Activated T-cell treated with anti-CD3 and anti-CD28 coated beads for 4 hours (primary cell): ENCODE results near the gene FOXK2.

Source experiments
- DNase-seq: peaks from one replicate; pipeline ENCODE4 v3.0.0-alpha.2; 2020

The FOXK2 gene

DNA sequence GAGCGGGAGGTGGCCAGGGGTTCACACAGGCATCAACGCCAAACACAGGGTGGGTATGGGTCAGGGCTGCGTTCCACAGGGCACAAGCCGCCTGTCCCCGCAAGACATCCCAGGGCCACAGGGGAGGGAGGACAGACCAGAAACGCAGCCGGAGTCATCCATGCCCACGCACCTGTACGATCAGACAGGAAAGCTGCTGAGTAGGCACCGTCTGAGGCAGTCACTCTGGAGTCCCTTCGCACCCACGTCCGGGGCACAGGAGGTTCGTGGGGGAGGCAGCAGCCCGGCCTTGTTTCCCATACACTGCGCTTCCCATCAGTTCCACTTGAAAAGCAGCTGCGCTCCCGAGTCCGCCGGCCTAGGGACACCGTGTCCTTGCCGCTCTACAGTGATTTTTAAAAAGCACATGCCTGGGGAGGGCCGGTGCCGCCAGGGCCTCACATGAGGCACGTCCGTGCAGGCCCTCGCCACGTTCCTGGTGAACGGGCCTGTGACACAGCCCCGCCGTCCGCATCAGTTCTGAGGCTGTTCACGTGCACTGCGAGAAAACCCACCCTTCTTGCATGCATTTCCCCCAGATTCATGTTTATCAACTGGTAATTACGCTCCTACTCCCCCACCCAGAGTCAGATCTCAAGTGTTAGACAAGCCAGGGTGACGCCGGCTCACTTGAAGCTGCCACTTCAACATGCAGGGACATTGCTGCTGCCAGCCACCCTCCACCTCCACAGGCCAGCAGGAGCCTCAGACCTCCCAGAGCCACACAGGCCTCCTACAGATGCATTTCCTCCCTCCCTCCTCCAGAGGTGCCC is 94.0 kb downstream of the FOXK2 start:
- no peak for DNase-seq

GRCh38 chr17:82614095-82614631 is 94.6 kb downstream of the FOXK2 start:
- no peak for DNase-seq

DNA sequence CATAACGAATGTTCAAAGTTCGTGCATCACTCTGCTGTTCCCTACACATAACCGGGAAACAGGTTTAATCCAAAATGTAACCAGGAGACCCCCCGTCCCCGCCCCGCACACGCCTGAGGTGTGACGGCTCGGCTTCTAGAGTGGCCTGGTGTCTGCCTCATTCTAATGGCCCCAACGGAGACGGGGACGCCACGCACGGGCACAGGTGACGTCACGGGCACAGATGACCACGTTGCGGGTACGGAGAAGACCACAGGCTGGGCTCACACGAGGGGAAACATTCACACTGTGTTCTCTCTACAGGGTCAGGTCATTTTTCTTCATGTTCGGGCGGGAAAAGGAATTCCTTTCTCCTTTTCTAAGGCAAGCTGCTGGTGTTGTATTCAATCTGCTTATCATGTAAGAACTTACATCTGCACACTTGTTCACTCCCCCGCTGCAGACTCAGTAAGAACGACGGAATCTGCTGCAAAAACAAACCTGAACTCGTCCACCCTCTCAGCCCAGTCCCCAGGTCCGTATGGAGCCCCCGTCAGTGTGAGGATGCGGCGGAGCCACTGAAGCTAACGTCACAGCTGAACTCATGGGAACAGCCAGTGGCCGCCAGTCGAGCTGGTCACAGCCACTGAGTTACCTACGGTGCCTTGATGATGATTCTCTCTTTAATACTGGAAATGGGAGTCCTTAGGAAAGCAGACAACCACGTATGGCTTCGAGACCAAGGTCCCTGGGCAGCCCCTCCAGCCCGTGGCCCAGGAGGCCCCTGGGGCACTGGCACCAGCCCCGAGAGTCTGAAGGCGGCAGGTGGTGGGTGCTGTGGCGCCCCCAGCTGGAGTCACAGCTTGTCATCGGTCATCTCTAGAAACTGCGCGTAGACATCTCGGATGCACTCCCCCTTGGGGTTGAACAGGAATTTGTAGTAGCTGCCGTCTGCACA is 95.8 kb downstream of the FOXK2 start:
- DNase-seq = no peak

DNA sequence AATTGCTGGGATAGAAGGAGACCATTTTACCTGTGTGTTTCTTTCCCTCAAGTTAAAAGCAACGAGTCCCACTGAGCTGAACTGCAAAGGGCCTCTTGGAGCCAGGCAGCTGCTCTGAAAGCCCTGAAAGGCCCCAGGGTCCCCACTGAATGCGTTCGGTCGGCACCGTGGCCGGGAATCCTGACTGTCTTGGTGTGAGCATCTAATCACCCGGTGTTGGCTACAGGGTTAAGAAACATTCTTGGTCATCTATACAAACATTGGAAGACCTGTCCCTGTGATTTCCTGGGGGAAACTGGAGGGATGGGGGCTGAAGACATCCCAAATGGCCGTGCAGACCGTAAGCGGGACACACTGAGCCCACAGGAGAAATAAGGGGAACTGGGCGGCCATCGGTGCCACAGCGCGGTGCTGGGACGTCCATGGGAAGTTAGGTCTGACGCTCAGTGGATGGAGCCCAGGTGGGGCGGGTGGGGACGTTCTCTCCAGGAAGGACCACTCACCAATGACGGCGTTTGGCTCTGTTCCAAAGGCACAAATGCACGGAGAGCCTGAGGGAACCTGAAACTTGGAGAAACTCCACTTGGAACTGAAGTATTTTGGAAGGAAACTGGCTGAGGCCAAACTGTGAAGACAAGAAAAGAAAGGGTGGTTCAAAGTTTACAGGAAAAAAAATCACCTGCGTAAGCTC is 96.6 kb downstream of the FOXK2 start:
- no peak for DNase-seq

- no peak for DNase-seq
These were observed 99.7 kb downstream of the FOXK2 start for GRCh38 chr17:82619211-82619610.

DNA sequence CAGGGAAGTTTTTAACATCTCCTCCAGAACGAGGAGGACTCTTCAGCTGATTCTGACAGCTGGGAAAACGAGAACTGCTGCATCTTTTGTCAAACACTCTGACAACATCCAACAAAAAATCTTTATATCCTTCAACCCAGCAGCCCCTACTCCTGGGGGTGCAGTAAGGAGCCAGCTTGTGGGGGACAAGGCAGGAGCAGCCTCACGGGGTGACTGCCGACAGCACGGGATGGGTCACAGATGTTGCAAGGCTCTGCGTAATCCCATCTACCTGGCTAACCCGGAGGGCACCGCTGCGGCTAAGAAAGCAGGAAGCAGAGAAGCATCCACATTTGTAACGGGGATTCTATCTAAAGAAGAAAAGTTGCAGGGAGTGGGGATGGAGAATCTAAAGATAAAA is 100.1 kb downstream of the FOXK2 start:
- no peak for DNase-seq

- DNase-seq = no peak
These were observed 104.2 kb downstream of the FOXK2 start for GRCh38 chr17:82623707-82624106.

DNA sequence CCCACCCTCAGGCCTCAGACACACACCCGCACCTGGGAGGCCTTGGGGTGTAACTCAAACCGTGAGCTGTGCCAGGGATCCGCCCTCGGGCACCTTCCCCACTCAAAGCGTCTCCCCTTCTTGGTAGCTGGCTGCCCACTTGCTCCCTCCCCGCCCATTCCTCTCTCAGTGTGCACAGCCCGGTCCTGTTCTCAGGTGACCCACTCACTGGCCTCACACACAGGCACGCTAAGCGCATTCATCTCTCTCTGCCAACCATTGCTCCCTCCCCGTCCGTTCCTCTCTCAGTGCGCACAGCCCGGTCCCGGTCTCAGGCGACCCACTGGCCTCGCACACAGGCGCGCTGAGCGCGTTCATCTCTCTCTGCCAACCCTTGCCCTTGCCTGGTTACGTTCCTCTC is 107.9 kb downstream of the FOXK2 start:
- DNase-seq = no peak

DNA sequence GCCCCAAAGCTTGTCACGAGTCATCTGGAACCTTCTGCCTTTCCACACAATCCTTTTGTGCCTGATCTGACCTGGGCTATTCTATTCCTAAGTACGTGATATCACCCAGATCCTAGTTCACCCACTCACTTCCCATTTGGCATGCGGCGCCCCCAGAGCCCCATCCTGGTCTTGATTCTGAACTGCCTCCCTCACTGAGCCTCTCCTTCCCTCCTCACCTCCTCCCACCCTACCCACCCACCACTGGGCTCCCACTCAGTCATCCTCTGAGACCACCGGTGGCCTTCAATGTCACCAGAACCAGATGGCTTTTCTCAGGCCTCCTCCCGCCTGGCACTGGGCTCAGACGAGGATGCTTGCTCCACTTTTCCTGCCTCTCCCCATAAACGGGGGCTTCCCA is 110.2 kb downstream of the FOXK2 start:
- no peak for DNase-seq

DNA sequence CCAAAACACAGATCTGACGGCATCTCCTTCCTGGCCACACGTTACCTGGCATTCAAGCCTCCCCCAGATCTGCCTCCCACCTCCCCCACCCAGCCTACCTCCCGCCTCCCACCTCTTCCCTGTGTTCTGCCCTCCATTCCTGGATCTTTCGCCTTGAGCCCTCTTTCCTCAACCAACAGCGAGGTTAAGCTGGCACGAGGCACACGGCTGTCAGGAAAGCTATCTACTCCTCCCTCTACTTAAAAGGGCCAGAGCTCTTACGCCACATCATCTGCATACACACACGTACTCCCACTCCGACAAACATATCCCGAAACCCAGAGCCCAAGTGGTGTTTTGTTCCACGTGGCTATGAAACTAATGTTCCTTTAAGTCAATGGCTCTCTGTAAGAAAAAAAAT is 110.7 kb downstream of the FOXK2 start:
- DNase-seq = no peak

DNA sequence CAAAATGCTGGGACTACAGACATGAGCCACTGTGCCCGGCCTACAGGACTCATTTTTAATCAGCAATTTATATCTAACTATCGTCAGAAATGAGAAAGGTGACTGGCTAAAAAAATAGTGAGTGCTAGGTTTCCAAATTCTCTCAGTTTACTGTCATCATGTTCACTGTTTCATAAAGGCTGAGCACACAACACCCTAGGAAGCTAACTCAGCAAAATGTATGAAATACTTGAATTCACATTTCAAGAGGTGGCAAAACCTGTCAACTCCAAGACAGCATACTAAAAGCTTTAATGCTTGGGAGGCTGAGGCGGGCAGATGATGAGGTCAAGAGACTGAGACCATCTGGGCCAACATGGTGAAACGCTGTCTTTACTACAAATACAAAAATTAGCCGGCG is 112.0 kb downstream of the FOXK2 start:
- DNase-seq = no peak

GRCh38 chr17:82632451-82632850 is 112.9 kb downstream of the FOXK2 start:
- no peak for DNase-seq

GRCh38 chr17:82633343-82633742 is 113.8 kb downstream of the FOXK2 start:
- DNase-seq = no peak

DNA sequence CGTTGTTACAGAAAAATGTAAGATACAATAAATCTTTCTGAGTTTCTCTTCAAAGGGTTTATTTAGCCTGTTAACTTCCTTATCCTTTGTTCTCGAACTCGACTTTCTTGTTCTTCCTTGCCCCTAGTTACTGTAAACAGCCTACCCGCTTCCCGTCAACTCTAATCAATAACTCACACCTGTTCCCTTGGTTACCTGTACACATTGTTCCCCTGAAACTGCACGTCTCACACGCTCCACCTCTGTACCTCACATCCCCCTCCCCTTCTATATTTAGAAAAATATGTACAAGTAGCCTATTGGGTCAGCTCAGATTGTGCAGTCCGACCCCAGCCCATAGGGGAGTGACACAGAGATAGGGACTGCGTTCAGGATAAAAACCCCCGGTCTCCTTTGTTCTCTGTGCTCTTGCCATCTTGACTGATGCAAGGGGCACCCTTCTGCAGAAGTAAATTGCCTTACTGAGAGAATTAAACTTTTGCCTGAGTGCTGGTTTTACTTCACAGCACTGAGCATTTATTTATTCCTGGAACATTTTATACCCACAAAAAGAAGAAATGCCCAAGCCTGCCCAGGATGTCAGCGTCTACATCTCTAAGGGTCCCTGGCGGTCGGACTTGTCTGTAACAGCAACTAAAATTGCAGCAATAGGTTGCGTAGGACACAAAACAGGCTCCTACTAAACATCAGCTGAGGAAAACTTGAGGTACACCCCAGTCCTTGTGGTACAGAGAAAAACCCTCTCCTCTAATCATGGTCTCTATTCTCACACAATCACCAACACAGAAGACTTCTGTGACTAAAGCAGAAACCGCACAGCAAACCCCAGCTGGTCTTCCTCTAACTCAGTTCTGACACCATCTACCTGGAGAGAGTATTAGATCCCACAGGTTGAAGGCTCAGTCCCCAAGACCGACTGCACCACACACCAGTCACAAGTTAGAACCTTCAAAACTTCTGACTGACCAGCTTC is 117.4 kb downstream of the FOXK2 start:
- DNase-seq = no peak

DNA sequence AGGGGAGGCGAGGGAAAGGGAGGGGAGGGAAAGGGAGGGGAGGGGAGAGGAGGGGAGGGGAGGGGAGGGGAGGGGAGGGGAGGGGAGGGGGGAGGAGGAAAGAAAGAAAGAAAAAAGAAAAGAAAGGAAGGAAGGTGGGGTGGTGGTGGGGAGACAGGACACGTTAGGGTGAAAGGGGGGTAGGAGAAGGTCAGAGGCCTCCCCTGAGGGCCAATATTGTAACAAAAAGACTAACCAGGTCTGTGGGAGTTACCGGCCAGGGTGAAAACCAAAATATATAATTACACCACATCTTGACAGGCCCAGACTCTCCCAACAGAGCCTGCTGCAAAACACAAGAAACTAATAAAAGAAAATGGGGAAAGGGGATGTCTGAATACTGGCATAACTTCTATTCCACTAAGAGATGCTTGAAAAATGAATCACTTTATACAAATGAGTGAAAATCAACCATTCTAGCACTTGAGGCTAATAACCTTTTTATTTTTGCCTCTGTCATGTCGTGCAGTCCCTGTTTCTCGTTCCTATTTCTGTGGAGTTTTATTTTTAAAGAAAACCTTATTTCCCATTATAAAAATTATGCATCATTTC is 118.7 kb downstream of the FOXK2 start:
- no peak for DNase-seq

DNA sequence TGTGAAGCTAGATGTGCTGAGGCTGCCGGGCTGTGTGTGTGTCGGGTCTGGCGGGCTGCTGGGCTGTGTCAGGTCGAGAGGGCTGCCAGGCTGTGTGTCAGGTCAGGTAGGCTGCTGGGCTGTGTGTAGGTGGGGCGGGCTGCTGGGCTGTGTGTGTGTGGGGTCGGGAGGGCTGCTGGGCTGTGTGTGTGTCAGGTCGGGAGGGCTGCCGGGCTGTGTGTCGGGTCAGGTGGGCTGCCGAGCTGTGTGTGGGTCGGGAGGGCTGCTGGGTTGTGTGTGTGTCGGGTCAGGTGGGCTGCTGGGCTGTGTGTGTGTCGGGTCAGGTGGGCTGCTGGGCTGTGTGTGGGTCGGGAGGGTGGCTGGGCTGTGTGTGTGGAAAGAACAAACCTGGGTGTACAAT is 120.1 kb downstream of the FOXK2 start:
- DNase-seq = no peak

DNA sequence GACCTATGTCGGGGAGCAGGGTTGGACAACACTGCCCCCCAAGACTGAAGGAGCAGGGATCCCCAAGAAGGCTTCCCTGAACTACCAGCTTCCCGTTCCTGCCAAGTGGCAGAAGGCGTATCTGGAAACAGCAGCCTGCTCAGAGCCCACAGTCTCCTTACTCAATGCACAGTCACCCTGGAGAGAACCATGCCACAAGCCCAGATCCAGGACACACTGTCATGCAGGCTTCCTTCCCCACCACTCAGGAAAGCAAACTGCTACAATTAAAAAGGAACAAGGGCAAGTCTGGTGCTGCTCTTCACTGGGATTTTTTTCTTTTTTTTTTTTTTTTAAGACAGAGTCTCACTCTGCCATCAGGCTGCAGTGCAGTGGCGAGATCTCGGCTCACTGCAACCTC is 120.5 kb downstream of the FOXK2 start:
- DNase-seq = no peak

GRCh38 chr17:82642022-82642421 is 122.5 kb downstream of the FOXK2 start:
- DNase-seq = no peak

DNA sequence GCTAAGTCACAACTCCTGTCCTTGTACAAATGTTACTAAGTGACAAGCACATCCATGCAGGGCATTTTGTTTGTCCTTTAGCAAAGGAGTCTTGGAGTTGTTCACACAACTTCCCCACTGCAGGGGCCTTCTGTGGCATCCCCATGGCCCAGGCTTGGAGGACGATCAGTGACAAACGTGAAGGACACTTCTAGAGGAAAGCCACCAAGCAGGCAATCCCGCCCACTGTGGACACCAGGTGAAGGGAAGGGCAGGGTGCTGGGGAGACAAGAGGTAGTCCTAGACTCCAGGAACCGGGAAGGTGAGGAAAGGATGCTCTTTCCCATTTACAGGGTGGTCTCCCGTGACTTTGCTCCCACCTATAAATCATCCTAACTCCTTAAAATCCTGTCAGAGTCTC is 124.6 kb downstream of the FOXK2 start:
- DNase-seq = no peak

DNA sequence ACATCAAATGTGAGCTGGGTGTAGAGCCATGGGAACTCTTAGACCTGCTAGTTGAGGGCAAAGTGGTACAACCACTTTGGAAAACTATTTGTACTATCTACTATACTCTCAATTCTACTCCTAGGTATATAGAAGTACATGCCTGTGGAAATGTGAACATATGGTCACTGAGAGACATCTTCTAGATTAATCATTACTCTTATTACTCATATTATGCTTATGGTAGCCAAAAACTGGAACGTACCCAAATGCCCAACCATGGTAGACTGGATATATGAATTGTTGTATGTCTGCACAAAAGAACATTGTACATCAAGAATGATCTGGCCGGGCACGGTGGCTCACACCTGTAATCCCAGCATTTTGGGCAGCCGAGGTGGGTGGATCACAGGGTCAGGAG is 126.0 kb downstream of the FOXK2 start:
- DNase-seq = no peak

- DNase-seq = peak; percentile 36
These were observed 128.1 kb downstream of the FOXK2 start for GRCh38 chr17:82647593-82648164.
